Nephron progenitor cell (in vitro differentiated cells): Measurements from ENCODE around the gene HAL.

ENCODE experiments used
- DNase-seq: peaks from one replicate; pipeline ENCODE4 v3.0.0; 2021
- H3K27ac Mint-ChIP-seq: 2 replicates; pipeline ENCODE4 v1.8.0; 2021; ENCODE audit warnings: mild to moderate bottlenecking, moderate library complexity, mixed read lengths
- H3K27me3 Mint-ChIP-seq: 2 replicates; pipeline ENCODE4 v1.8.0; 2021; ENCODE audit warnings: mild to moderate bottlenecking, low read depth, mixed read lengths; ENCODE audit not compliant: poor library complexity
- H3K36me3 Mint-ChIP-seq: 2 replicates; pipeline ENCODE4 v1.8.0; 2021; ENCODE audit warnings: low read depth, mixed read lengths
- H3K4me1 Mint-ChIP-seq: 2 replicates; pipeline ENCODE4 v1.8.0; 2021; ENCODE audit warnings: mixed read lengths
- H3K4me3 Mint-ChIP-seq: 2 replicates; pipeline ENCODE4 v1.8.0; 2021; ENCODE audit warnings: mild to moderate bottlenecking, moderate library complexity, mixed read lengths
- H3K9me3 Mint-ChIP-seq: 2 replicates; pipeline ENCODE4 v1.8.0; 2021; ENCODE audit warnings: mild to moderate bottlenecking, moderate library complexity, mixed read lengths
- TF ChIP-seq, protein P1 (sequence below): fragments of 200-600 bp; sonication (generic); IDR thresholded peaks from 2 replicates; pipeline ENCODE4 v1.5.0; 2021; ENCODE audit warnings: antibody characterized with exemption

HAL gene

DNA sequence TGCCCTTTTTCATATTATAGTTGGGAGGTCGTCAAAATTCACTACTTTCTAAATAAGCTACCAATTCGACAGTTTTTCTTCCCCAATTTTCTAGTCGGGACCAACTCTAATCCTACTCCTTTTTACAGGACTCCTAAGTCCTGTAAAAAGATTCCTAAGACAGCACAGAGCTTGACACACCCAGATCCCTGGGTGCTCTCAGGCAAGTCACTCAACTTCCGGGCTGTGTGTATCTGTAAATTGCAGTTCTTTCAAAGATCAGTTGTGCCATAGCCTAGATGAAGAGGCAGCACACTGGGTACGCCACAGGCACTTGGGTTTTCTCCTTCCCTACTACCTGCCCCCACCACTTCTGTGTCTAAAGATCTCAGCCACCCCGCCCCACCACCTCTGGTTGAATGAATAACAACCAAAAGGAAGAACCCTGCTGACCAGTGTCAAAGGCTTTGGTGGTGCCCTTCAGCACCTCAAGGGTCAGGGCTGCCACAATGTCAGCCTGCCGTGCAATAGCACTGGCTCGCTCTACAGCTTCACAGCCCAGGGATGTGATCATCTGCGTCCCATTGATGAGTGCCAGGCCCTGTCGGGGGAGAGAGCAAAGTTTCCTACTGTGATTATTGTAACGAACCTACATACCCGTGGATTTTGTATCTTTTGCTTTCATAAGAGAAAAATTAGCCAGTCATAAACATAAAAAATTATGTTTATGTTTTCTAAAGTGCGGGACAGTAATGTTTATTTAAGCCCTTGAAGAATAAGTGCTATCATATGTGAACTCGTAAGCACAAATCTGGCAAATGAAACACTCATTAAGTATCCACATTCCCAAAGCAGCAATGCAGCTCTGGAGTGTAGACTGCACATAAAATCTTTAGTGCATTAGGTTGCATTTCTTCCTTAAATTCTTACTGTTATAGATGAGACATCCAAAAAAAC, 9.2 kb downstream of the HAL start:
- DNase-seq, result no peak
- TF ChIP-seq, protein P1, sequence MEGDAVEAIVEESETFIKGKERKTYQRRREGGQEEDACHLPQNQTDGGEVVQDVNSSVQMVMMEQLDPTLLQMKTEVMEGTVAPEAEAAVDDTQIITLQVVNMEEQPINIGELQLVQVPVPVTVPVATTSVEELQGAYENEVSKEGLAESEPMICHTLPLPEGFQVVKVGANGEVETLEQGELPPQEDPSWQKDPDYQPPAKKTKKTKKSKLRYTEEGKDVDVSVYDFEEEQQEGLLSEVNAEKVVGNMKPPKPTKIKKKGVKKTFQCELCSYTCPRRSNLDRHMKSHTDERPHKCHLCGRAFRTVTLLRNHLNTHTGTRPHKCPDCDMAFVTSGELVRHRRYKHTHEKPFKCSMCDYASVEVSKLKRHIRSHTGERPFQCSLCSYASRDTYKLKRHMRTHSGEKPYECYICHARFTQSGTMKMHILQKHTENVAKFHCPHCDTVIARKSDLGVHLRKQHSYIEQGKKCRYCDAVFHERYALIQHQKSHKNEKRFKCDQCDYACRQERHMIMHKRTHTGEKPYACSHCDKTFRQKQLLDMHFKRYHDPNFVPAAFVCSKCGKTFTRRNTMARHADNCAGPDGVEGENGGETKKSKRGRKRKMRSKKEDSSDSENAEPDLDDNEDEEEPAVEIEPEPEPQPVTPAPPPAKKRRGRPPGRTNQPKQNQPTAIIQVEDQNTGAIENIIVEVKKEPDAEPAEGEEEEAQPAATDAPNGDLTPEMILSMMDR, result no peak
- no peak overlapping the region for H3K27ac Mint-ChIP-seq
- H3K4me3 Mint-ChIP-seq, result no peak overlapping the region
- peaks cover 13% of the 10 kb centered on the region for H3K27me3 Mint-ChIP-seq
- H3K9me3 Mint-ChIP-seq, result no peaks in the 10 kb centered on the region
- no peaks in the 10 kb centered on the region for H3K4me1 Mint-ChIP-seq
- no peaks in the 10 kb centered on the region for H3K36me3 Mint-ChIP-seq

DNA sequence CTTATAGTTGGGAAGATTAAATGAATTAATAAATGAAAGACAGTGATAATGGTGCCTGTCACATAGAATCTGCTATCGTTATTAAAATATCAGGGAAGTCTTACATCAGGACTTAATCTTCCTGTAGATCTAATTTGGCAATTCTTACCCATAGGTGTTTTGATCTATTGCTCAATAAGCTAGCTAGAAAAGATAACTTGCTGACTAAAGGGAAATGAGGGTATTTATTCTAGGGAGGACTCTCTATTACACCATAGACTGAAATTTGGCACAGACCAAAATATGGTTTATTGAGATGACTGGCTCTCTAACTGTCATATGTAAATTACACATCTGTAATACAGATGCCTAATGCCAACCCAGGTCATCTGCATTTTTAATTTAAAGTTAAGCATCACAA, 11.5 kb downstream of the HAL start:
- no peak overlapping the region for H3K27ac Mint-ChIP-seq
- no peak overlapping the region for H3K4me3 Mint-ChIP-seq
- H3K36me3 Mint-ChIP-seq, result no peaks in the 10 kb centered on the region
- peaks cover 9% of the 10 kb centered on the region for H3K27me3 Mint-ChIP-seq
- H3K9me3 Mint-ChIP-seq, result no peaks in the 10 kb centered on the region
- H3K4me1 Mint-ChIP-seq, result no peaks in the 10 kb centered on the region
- TF ChIP-seq, protein P1, result no peak
- no peak for DNase-seq

- Mint-ChIP-seq H3K27ac (no peak overlapping the region), H3K4me3 (no peak overlapping the region), H3K36me3 (no peaks in the 10 kb centered on the region), H3K4me1 (no peaks in the 10 kb centered on the region), H3K27me3 (peaks cover 3% of the 10 kb centered on the region), H3K9me3 (no peaks in the 10 kb centered on the region)
- no peak for DNase-seq
- TF ChIP-seq, protein P1, result no peak
Measured at GRCh38 chr12:95982602-95983001, 13.5 kb downstream of the HAL start.

- no peak for DNase-seq
- TF ChIP-seq, protein P1, result no peak
- peaks cover 3% of the 10 kb centered on the region for H3K27me3 Mint-ChIP-seq
- H3K4me3 Mint-ChIP-seq, result no peak overlapping the region
- no peak overlapping the region for H3K27ac Mint-ChIP-seq
- no peaks in the 10 kb centered on the region for H3K36me3 Mint-ChIP-seq
- no peaks in the 10 kb centered on the region for H3K9me3 Mint-ChIP-seq
- no peaks in the 10 kb centered on the region for H3K4me1 Mint-ChIP-seq
Measured at GRCh38 chr12:95980437-95980836, 15.7 kb downstream of the HAL start.

DNA sequence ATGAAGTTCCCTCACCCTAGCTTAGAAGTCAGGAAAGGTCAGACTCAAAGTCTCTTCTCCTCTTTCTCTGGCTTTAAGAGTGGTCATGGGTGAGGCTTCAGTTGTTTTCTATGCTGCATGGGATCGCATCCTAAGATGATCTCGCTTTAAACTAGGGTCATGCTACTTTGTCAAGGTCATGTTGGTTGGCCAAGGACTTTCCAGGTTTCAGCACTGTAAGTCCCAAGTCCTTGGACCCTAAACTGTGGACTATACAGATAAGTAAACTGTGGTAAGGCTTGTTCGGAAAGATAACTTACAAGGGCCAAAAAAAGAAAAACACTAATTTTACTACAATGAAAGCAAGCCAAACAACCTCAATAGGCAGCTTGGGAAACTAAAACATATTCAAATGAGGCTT, 17.4 kb downstream of the HAL start:
- no peak overlapping the region for H3K4me3 Mint-ChIP-seq
- peaks cover 8% of the 10 kb centered on the region for H3K4me1 Mint-ChIP-seq
- H3K27me3 Mint-ChIP-seq, result peaks cover 3% of the 10 kb centered on the region
- no peaks in the 10 kb centered on the region for H3K36me3 Mint-ChIP-seq
- H3K27ac Mint-ChIP-seq, result no peak overlapping the region
- no peak for DNase-seq
- TF ChIP-seq, protein P1, result no peak
- no peaks in the 10 kb centered on the region for H3K9me3 Mint-ChIP-seq

- Mint-ChIP-seq H3K36me3 (no peaks in the 10 kb centered on the region), H3K4me1 (peaks cover 12% of the 10 kb centered on the region), H3K9me3 (no peaks in the 10 kb centered on the region), H3K4me3 (no peak overlapping the region), H3K27me3 (peaks cover 3% of the 10 kb centered on the region), H3K27ac (no peak overlapping the region)
- no peak for DNase-seq
- TF ChIP-seq, protein P1, result no peak
Measured at GRCh38 chr12:95978351-95978750, 17.8 kb downstream of the HAL start.
